Neural cell (in vitro differentiated cells): ENCODE data around the gene PTPRD. TPM values are rescaled to one million over a fixed set of nuclear protein-coding genes. Genes with fewer than 3 reads are reported as not detected.

ENCODE experiments used
- H2AFZ ChIP-seq: fragments of 200-600, 300-800 bp; sonication (generic), shearing (Covaris generic); 2 replicates; pipeline ENCODE4 v1.6.0; 2014; ENCODE audit warnings: low read depth, mild to moderate bottlenecking, antibody characterized with exemption, low read length, moderate library complexity
- H3F3A ChIP-seq: fragments of 200-600 bp; shearing (Covaris generic); 2 replicates; pipeline ENCODE4 v1.6.1; 2016; ENCODE audit warnings: mild to moderate bottlenecking, moderate library complexity, mixed read lengths, antibody characterized with exemption, low read length; ENCODE audit not compliant: insufficient read depth, poor library complexity, severe bottlenecking
- H3K27ac ChIP-seq: fragments of 200-600, 300-800 bp; sonication (generic), shearing (Covaris generic); 2 replicates; pipeline ENCODE4 v1.5.1; 2014; ENCODE audit warnings: mild to moderate bottlenecking, low read length, moderate library complexity
- H3K27me3 ChIP-seq: fragments of 300-800, 200-600 bp; sonication (generic), shearing (Covaris generic); 2 replicates; pipeline ENCODE4 v1.6.0; 2014; ENCODE audit warnings: mild to moderate bottlenecking, low read depth, low read length, moderate library complexity; ENCODE audit not compliant: insufficient read depth
- H3K36me3 ChIP-seq: fragments of 300-800, 200-600 bp; sonication (generic), shearing (Covaris generic); 2 replicates; pipeline ENCODE4 v1.5.1; 2014; ENCODE audit warnings: mild to moderate bottlenecking, antibody characterized with exemption, low read length, moderate library complexity; ENCODE audit not compliant: insufficient read depth
- H3K4me2 ChIP-seq: fragments of 300-800, 200-600 bp; sonication (generic), shearing (Covaris generic); 2 replicates; pipeline ENCODE4 v1.6.0; 2014; ENCODE audit warnings: mild to moderate bottlenecking, low read length
- H3K4me3 ChIP-seq: fragments of 300-800, 200-600 bp; sonication (generic), shearing (Covaris generic); 2 replicates; pipeline ENCODE4 v1.5.1; 2014; ENCODE audit warnings: mild to moderate bottlenecking, low read length, moderate library complexity
- H3K79me2 ChIP-seq: fragments of 200-600 bp; shearing (Covaris generic); replicated peaks from 2 replicates; pipeline ENCODE4 v1.6.0; 2014; ENCODE audit warnings: mild to moderate bottlenecking, low read length, moderate library complexity; ENCODE audit not compliant: insufficient read depth
- H3K9ac ChIP-seq: fragments of 300-800, 200-600 bp; sonication (generic), shearing (Covaris generic); 2 replicates; pipeline ENCODE4 v1.6.1; 2016; ENCODE audit warnings: mild to moderate bottlenecking, low read length, mixed read lengths
- H3K9me2 ChIP-seq: fragments of 200-600 bp; shearing (Covaris generic); 2 replicates; pipeline ENCODE4 v1.6.1; 2016; ENCODE audit warnings: mild to moderate bottlenecking, low read length, mixed read lengths; ENCODE audit not compliant: insufficient read depth
- H3K9me3 ChIP-seq: fragments of 200-600, 300-800 bp; sonication (generic), shearing (Covaris generic); 2 replicates; pipeline ENCODE4 v1.6.1; 2016; ENCODE audit warnings: mild to moderate bottlenecking, mixed run types, low read length, moderate library complexity, mixed read lengths
- H4K20me1 ChIP-seq: fragments of 200-600 bp; shearing (Covaris generic); 2 replicates; pipeline ENCODE4 v1.6.1; 2016; ENCODE audit warnings: mild to moderate bottlenecking, mixed run types; ENCODE audit not compliant: insufficient read depth
- EP300 ChIP-seq: fragments of 450-650 bp; conservative IDR thresholded peaks from 2 replicates; pipeline ENCODE4 v1.6.1; 2014; ENCODE audit warnings: antibody characterized with exemption, mild to moderate bottlenecking, moderate library complexity; ENCODE audit not compliant: poor library complexity, severe bottlenecking
- EZH2 ChIP-seq: fragments of 200-600, 300-800 bp; shearing (Covaris generic), sonication (generic); IDR thresholded peaks from 2 replicates; pipeline ENCODE4 v1.6.1; 2014; ENCODE audit warnings: antibody characterized with exemption, low read length, borderline replicate concordance, mild to moderate bottlenecking; ENCODE audit not compliant: insufficient read depth, poor library complexity, severe bottlenecking
- MXI1 ChIP-seq: fragments of 450-650 bp; conservative IDR thresholded peaks from 2 replicates; pipeline ENCODE4 v1.6.1; 2014; ENCODE audit warnings: antibody characterized with exemption, mild to moderate bottlenecking; ENCODE audit not compliant: poor library complexity, severe bottlenecking
- POLR2AphosphoS5 ChIP-seq: IDR thresholded peaks from 2 replicates; pipeline ENCODE4 v1.6.1; 2012
- RAD21 ChIP-seq: fragments of 450-650 bp; conservative IDR thresholded peaks from 2 replicates; pipeline ENCODE4 v1.6.1; 2014; ENCODE audit warnings: antibody characterized with exemption, mild to moderate bottlenecking, moderate library complexity
- REST ChIP-seq: IDR thresholded peaks from 2 replicates; pipeline ENCODE4 v1.6.1; 2012; ENCODE audit warnings: borderline replicate concordance
- SMC3 ChIP-seq: fragments of 450-650 bp; conservative IDR thresholded peaks from 2 replicates; pipeline ENCODE4 v1.6.1; 2014; ENCODE audit warnings: antibody characterized with exemption, mild to moderate bottlenecking, moderate library complexity; ENCODE audit not compliant: poor library complexity
- TAF1 ChIP-seq: IDR thresholded peaks from 2 replicates; pipeline ENCODE4 v1.6.1; 2012; ENCODE audit warnings: low read depth
- polyA plus RNA-seq: library from polyadenylated mRNA; depleted of rRNA; stranded (reverse); fragments of >200 nt; gene quantifications from 2 replicates; pipeline ENCODE4 v1.2.3, GENCODE V29; 2014
- TF ChIP-seq, protein P1 (sequence below): fragments of 450-650 bp; IDR thresholded peaks from 2 replicates; pipeline ENCODE4 v1.5.1; 2014; ENCODE audit warnings: antibody characterized with exemption, mild to moderate bottlenecking, moderate library complexity; ENCODE audit not compliant: poor library complexity, severe bottlenecking

PTPRD gene
- polyA plus RNA-seq, 1 donor from 2014 or later = 143 TPM

GRCh38 chr9:9961934-9962333 lies 650.9 kb downstream of the PTPRD start:
- no peak overlapping the region for H2AFZ ChIP-seq

GRCh38 chr9:9961487-9961886 lies 651.3 kb downstream of the PTPRD start:
- Histone ChIP-seq H3K27ac (no peak overlapping the region), H3K9me3 (no peaks in the 10 kb centered on the region), H3K4me3 (no peak overlapping the region), H4K20me1 (no peaks in the 10 kb centered on the region), H3K79me2 (no peaks in the 10 kb centered on the region), H3K4me2 (no peak overlapping the region), H3K27me3 (no peaks in the 10 kb centered on the region), H3K9me2 (no peaks in the 10 kb centered on the region), H2AFZ (no peak overlapping the region), H3K36me3 (no peaks in the 10 kb centered on the region), H3K9ac (no peak overlapping the region), H3F3A (no peaks in the 10 kb centered on the region)
- TF ChIP-seq POLR2AphosphoS5 (peak; percentile 91), SMC3 (no peak), MXI1 (no peak), EP300 (peak; percentile 93), RAD21 (no peak), REST (peak; percentile 95), TAF1 (no peak)
- TF ChIP-seq, protein P1, sequence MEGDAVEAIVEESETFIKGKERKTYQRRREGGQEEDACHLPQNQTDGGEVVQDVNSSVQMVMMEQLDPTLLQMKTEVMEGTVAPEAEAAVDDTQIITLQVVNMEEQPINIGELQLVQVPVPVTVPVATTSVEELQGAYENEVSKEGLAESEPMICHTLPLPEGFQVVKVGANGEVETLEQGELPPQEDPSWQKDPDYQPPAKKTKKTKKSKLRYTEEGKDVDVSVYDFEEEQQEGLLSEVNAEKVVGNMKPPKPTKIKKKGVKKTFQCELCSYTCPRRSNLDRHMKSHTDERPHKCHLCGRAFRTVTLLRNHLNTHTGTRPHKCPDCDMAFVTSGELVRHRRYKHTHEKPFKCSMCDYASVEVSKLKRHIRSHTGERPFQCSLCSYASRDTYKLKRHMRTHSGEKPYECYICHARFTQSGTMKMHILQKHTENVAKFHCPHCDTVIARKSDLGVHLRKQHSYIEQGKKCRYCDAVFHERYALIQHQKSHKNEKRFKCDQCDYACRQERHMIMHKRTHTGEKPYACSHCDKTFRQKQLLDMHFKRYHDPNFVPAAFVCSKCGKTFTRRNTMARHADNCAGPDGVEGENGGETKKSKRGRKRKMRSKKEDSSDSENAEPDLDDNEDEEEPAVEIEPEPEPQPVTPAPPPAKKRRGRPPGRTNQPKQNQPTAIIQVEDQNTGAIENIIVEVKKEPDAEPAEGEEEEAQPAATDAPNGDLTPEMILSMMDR = no peak

More at GRCh38 chr9:9961934-9962333, 650.9 kb downstream of the PTPRD start:
- Histone ChIP-seq H3K4me3 (no peak overlapping the region), H3K36me3 (no peaks in the 10 kb centered on the region), H3K27ac (no peak overlapping the region), H4K20me1 (no peaks in the 10 kb centered on the region), H3K27me3 (no peaks in the 10 kb centered on the region), H3K9ac (no peak overlapping the region), H3K4me2 (no peak overlapping the region), H3K79me2 (no peaks in the 10 kb centered on the region), H3K9me3 (no peaks in the 10 kb centered on the region), H3K9me2 (no peaks in the 10 kb centered on the region), H3F3A (no peaks in the 10 kb centered on the region)
- TF ChIP-seq REST (no peak), EZH2 (no peak), RAD21 (no peak), TAF1 (no peak), POLR2AphosphoS5 (no peak), EP300 (no peak), SMC3 (no peak), MXI1 (no peak)
- TF ChIP-seq, protein P1 = no peak
